ENCODE measurements around the gene CREBZF.

The CREBZF gene, protein sequence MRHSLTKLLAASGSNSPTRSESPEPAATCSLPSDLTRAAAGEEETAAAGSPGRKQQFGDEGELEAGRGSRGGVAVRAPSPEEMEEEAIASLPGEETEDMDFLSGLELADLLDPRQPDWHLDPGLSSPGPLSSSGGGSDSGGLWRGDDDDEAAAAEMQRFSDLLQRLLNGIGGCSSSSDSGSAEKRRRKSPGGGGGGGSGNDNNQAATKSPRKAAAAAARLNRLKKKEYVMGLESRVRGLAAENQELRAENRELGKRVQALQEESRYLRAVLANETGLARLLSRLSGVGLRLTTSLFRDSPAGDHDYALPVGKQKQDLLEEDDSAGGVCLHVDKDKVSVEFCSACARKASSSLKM

DNA sequence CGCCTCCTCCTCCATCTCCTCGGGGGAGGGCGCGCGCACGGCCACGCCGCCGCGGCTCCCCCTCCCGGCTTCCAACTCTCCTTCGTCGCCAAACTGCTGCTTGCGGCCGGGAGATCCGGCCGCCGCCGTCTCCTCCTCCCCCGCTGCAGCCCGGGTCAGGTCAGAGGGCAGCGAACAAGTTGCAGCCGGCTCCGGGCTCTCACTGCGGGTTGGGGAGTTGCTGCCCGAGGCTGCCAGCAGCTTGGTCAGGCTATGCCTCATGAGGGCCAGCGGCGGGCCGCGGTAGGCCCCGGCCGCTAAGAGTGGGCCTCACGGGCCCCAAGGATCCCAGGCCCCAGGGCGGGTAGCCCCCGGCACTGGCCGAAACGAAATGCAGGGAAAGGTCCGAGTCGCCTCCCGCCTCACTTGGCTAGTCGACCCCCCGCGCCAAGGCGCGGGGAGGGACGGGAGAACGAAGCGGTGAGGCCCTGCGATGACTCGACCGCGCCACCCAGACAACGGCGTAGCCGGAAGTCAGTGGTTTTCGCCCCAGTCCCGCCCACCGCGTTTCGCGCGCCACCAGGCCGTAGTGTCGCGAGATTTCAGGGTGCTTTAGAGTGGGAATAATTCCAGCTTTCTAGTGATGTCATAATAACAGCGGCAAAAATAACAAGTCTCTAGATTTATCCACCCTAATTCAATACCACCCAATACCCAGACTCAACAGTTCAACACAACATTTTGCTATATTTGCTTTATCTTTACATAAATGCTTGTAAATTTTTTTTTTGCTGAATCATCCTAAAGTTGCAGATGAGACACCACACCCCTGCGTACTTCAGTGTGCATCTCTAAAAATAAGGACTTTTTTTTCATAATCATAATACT is at the start of gene CREBZF:
Gene CREBZF, minus strand, starts transcription at position 515 of the 867 bp plus-strand sequence. Its CDS starts 254 bp downstream, at position 261.
- in situ Hi-C loops (cut with MboI; ENCODE audit: low pct_unique_long_range_greater_than_20kb, low sequenced_read_pairs, unreplicated experiment) = no loop called here
- DNase-seq (ENCODE audit: low spot score) = peak; percentile 94
- TF ChIP-seq, protein P1, sequence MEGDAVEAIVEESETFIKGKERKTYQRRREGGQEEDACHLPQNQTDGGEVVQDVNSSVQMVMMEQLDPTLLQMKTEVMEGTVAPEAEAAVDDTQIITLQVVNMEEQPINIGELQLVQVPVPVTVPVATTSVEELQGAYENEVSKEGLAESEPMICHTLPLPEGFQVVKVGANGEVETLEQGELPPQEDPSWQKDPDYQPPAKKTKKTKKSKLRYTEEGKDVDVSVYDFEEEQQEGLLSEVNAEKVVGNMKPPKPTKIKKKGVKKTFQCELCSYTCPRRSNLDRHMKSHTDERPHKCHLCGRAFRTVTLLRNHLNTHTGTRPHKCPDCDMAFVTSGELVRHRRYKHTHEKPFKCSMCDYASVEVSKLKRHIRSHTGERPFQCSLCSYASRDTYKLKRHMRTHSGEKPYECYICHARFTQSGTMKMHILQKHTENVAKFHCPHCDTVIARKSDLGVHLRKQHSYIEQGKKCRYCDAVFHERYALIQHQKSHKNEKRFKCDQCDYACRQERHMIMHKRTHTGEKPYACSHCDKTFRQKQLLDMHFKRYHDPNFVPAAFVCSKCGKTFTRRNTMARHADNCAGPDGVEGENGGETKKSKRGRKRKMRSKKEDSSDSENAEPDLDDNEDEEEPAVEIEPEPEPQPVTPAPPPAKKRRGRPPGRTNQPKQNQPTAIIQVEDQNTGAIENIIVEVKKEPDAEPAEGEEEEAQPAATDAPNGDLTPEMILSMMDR (IDR thresholded peaks at IDR 0.05; ENCODE audit: extremely low read depth, insufficient read depth, missing control alignments) = no peak

DNA sequence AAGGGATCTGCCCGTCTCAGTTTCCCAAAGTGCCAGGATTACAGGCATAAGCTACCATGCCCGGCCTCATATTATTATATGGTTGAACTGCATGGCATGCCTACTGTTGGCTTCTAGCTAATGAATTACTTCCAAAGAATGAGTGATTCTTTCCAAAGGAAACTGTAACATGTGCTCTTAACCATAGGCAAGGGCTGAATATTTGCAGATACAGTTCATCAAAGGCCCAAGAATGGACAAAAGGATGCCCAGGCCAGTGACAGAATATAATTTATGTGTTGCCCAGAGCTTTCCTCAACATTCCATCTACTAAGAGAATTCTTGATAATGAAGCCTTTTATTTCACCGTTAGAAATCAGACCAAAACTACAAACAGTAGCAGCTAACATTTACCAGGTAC is 48.0 kb upstream of the CREBZF start:
- DNase-seq (ENCODE audit: low spot score) = no peak
- TF ChIP-seq, protein P1 (IDR thresholded peaks at IDR 0.05; ENCODE audit: extremely low read depth, insufficient read depth, missing control alignments) = no peak
- in situ Hi-C loops (cut with MboI; ENCODE audit: low pct_unique_long_range_greater_than_20kb, low sequenced_read_pairs, unreplicated experiment) = no loop called here

DNA sequence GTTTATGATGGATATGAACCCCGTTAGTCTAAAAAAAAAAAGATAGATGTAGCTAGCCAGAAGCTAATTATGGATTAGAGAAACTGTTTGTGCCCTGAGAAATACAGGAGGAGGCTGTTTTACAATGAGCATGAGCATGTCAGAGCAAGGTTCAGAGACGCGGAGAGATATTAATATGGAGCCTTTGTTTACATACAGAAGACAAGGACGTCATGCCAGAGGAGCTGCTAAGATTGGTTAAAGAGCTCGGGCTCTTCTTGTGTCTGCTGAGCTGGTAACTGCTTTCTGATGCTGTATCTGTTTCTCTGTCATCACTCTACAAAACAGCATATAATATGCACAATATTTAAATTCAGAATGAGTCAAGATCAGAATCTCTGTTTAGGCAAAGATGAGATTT is 46.0 kb upstream of the CREBZF start:
- in situ Hi-C loops (cut with MboI; ENCODE audit: low pct_unique_long_range_greater_than_20kb, low sequenced_read_pairs, unreplicated experiment) = no loop called here
- TF ChIP-seq, protein P1 (IDR thresholded peaks at IDR 0.05; ENCODE audit: extremely low read depth, insufficient read depth, missing control alignments) = no peak
- no peak for DNase-seq (ENCODE audit: low spot score)

DNA sequence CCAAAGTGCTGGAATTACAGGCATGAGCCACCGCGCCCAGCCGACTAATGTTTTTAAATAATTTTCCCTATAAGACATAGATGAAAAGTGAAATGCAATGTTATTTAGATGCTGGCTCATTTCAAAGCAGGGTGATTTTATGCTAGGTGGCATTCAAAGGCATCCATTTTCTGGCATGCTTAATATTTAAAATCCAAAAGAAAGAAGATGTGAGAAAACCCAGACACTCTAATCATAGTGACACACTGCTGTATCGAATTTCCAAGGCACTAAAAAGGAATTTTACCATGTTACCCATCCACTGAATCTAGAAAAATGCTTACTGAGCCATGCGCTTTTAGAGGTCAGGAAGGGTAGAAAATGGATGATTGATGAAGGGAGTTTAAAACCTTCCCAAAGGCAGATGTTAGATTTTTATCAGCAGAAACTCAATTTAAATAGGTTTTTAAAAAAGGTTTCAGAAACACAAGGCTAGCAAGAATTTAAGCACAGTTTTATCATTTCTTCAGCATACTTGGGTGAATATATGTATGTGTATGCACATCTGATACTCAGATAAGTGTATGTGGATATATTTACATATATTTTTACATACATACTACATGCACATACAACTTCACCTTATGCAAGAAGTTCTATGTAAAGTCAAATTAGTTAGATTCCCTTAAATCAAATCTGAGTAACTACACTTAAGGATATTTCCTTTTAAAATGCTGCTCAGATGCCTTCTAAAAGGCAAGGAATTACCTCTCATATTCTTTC is 45.2 kb upstream of the CREBZF start:
- in situ Hi-C loops (cut with MboI; ENCODE audit: low pct_unique_long_range_greater_than_20kb, low sequenced_read_pairs, unreplicated experiment) = no loop called here
- TF ChIP-seq, protein P1 (IDR thresholded peaks at IDR 0.05; ENCODE audit: extremely low read depth, insufficient read depth, missing control alignments) = no peak
- DNase-seq (ENCODE audit: low spot score) = no peak

DNA sequence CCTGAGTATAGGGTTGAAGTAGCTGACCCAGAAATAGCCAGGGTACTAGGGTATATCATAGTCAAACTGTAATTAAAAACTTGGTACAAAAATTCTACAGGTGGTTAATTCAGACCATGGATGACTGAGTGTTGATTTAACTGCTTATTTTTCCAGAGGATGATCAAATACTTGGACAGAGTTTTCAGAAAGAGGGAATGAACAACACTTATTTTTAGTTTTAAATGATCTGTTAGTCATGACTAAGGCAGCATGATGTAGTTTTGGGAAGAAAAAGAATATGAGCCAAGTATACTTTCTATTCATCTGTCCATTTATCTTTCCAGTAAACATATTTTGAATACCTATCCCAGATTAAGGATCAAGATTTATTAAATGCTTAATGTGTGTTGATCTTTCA is 40.9 kb upstream of the CREBZF start:
- in situ Hi-C loops (cut with MboI; ENCODE audit: low pct_unique_long_range_greater_than_20kb, low sequenced_read_pairs, unreplicated experiment) = no loop called here
- no peak for DNase-seq (ENCODE audit: low spot score)
- TF ChIP-seq, protein P1 (IDR thresholded peaks at IDR 0.05; ENCODE audit: extremely low read depth, insufficient read depth, missing control alignments) = no peak

DNA sequence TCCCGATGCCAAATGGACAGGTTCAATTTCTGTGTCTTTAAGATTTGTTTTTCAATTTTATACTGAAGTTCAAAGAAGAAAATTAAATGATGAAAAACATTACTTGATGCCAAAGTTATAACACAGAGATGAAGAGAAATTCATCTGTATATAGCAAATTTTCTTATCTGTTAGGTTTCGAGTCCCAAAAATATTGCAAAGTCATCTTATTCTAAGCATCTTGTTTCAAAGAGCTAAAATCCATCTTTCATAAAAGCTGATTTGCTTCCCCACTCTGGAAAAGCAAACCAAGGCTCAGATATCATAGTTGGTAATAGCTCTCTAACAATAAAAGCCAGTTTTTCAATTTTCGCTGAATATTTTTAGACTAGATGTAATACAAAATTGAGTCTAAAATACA is 40.0 kb upstream of the CREBZF start:
- DNase-seq (ENCODE audit: low spot score) = no peak
- TF ChIP-seq, protein P1 (IDR thresholded peaks at IDR 0.05; ENCODE audit: extremely low read depth, insufficient read depth, missing control alignments) = no peak
- in situ Hi-C loops (cut with MboI; ENCODE audit: low pct_unique_long_range_greater_than_20kb, low sequenced_read_pairs, unreplicated experiment) = no loop called here

Data from GM13977 (cell line).